GM23338 (cell line): ENCODE results near the gene RFC2.

Experiments
- CTCF ChIP-seq, 2 experiments: fragments of 200-600 bp in 1 of 2; sonication (generic) in 1 of 2; conservative IDR thresholded peaks; 2 replicates each; pipeline versions ENCODE4 v1.5.1 to v1.6.1; 2016 to 2017; ENCODE audit warnings: antibody characterized with exemption in 2 of 2, low read depth in 2 of 2, mild to moderate bottlenecking in 2 of 2, moderate library complexity in 1 of 2
- EZH2 ChIP-seq: fragments of 200-600 bp; sonication (generic); IDR thresholded peaks from one replicate; pipeline ENCODE4 v1.8.0; 2017; ENCODE audit warnings: antibody characterized with exemption, mild to moderate bottlenecking, low read depth; ENCODE audit not compliant: unreplicated experiment
- POLR2AphosphoS5 ChIP-seq: IDR thresholded peaks from 2 replicates; pipeline ENCODE4 v1.6.1; 2016; ENCODE audit warnings: antibody characterized with exemption, low read depth

DNA sequence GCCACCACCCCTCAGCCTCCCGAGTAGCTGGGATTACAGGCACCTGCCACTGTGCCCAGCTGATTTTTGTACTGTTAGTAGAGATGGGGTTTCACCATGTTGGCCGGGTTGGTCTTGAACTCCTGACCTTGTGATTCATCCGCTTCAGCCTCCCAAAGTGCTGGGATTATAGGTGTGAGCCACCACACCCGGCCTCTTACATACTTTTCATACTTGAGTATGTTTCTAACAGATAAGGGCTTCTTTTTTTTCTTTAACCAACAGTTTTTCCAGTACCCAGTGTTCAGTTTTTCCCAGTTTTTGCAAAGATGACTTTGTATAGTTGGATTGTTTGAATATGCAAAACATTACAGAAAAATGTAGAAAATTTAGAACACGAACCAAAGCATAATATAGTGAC lies 72.4 kb downstream of the RFC2 start:
- TF ChIP-seq POLR2AphosphoS5 (no peak), EZH2 (no peak), CTCF (conservative IDR thresholded peaks at IDR 0.05; ENCODE audit: low read depth in 2 of 2) (no peak)
